C4-2B (cell line): ENCODE results near the gene MEAF6.

Experiments used
- CTCF ChIP-seq: fragments of 450-650 bp; conservative IDR thresholded peaks from 2 replicates; pipeline ENCODE4 v1.5.1; 2017; ENCODE audit warnings: mild to moderate bottlenecking
- ZFX ChIP-seq: fragments of 450-650 bp; IDR thresholded peaks from 2 replicates; pipeline ENCODE4 v1.6.1; 2017

GRCh38 chr1:37476087-37476452 is 38.5 kb downstream of the MEAF6 start:
- TF ChIP-seq CTCF (no peak), ZFX (no peak)
